ENCODE results near the gene SCN4A.
"Not testable (repeated sequence)": the region's sequence is repeated elsewhere in the genome, so short reads cannot be mapped to it uniquely, and the experiment has no call there.

The SCN4A gene

DNA sequence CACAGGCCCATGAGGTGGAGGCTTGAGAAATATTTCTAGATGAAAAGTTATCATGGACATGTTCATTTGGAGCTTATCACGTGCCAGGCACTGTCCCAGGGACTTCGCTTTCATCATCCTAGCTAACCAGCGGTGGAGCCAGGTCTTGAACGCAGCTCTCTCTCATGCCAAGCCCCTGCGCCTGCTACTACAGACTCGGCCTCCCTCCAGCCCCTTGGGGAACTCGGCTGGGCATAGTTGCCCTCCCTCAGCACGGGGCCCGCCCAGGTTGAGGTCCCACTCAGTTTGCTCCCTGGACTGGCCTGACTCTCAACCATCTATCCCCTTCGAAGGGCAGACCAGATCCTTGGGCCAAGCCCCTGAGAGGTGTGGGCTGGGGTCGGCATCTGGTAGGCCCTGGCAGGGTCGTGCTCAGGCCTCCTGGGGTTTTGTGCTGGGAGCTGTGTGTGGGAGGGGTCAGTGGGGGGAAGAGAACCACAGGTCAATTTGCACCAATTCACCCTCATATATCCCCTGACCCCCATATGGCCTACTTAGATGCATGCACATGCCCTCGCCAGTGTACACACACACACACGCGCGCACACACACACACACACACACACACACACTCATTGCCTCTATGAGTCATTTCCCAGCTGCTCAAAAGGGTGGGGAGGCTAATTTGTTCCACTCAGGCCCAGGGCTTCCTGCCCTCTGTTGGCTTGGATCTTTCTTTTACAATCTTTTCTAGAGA is 12.1 kb upstream of the SCN4A start:
- peak; percentile 68 for DNase-seq

DNA sequence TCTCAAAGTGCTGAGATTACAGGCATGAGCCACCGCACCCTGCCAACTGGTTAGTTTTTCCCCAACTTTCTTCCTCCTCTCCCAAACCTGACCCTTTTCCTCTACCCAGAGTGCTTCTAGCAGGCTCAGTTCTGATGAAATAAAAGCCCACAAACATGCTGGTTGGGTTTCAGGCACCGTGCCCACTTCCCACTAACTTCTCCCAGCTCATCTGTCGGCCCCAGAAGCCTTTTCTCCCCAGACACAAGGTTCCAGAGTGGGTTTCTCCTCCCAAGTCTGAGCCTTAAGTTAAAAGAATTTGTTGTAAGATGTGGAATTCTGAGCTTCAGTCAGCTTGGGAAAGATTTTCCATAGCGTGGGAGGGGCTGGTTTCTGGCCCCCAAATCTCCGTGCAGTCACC is 11.5 kb upstream of the SCN4A start:
- no peak for DNase-seq

DNA sequence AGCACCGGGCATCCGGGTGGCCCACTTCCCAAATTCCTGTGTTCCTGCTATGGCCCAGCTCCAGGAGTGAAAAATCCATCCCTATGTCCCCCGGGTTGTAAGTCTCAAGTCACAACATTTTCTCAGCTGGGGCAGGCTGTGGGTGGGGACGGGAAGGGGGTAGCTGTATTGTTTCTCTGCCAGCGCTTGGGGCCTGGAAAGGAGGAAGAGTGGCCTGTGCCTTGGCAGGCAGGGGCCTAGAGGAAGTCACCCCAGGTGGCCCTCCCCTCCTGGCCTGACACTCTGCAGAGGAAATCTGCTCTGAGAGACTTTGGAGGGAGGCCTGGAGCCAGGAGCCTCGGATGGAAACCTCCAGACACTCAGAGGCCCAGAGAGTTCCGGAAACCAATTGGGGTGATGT is 10.6 kb upstream of the SCN4A start:
- DNase-seq: no peak

DNA sequence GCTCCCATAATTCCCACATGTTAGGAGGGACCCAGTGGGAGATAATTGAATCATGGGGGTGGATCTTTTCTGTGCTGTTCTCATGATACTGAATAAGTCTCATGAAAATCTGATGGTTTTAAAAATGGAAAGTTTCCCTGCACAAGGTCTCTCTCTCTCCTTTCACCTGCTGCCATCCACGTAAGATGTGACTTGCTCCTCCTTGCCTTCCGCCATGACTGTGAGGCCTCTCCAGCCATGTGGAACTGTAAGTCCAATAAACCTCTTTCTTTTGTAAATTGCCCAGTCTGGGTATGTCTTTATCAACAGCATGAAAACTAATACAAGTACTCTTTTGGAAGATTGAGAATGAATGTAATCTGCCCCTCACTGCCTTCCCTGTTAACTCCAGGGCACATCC is 9.9 kb upstream of the SCN4A start:
- DNase-seq: not testable (repeated sequence)

DNA sequence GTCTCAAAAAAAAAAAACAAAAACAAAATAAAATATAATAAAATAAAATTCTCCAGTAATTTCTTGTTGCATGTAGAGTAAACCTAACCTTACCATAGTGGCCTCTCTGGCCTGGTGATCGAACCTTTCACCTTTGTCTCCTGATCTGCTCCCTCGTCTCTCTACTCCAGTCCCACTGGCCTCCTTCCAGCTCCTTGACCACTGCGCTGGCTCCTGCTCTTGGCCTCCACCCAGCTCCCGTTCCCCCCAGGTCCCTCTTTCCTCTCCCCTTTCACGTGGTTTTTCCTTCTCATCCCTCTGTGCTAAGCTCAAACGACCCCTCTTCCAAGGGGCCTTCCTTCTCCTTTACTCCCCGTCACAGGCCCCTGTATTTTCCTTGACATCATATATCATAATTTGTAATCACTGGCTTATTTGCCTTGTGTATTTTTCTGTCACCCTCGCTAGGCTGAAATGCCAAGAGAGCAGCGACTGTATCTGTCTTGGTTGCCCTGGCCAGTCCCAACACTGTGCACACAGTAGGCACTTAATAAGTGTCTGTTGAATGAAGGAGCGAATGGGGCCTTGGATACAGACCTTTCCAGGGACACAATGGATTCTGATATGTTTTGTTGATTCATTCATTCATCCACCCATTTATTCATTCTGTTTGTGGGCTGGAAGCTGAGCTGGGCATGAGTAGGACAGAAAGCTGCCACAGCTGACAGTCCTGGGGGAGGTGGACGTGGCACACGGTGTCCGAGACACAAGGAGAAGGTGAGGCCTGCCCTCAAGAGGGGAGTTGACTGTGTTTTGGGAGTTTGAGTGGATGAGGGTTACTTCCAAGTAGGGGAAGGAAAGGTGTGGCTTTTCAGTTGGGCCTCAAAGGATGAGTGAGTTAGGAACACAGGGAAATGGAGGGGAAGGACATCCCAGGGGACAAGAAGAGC is 5.8 kb upstream of the SCN4A start:
- DNase-seq: no peak

DNA sequence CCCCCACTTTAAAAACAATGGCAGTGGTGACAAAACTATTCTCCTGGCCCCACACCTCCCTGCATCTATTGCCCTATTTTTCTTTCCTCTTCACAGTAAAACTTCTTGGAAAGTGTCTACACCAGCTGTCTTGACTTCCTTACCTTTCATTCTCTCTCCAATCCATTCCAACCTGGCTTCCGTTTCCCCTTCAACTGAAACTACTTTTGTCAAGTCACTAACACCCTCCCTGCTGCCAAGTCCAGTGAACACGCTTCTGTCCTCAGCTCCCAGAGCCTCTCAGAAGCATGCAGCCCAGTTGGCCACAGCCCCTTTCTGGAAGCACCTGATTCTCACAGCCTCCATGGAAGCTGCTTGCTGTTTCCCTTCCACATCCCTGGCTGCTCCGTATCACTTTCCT is 4.0 kb upstream of the SCN4A start:
- DNase-seq: no peak

DNA sequence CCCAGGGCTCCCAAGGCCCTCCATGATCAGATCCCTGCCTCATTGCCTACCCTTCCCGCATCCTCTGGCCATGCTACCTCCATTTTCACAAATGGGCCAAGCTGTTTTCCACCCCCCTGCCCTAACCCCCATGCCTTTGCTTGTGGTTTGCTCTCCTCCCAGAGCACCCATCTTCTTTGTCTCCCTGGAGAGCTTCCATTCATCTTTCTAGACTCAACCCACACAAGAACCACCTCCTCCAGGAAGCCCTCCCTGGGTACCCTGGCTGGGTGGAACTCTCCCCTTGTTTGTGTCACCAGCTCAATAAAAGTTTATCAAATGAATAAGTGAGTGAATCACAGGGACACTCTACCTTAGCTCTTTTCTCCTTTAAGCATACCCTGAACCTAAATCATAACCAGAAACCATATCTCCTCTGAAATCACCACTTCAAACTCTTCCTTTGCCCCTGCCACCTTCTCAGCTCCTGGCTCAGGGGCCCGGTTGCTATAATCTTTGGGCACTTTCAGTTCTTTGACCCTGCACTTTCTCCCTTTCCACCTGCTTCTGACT is 2.9 kb upstream of the SCN4A start:
- no peak for DNase-seq

DNA sequence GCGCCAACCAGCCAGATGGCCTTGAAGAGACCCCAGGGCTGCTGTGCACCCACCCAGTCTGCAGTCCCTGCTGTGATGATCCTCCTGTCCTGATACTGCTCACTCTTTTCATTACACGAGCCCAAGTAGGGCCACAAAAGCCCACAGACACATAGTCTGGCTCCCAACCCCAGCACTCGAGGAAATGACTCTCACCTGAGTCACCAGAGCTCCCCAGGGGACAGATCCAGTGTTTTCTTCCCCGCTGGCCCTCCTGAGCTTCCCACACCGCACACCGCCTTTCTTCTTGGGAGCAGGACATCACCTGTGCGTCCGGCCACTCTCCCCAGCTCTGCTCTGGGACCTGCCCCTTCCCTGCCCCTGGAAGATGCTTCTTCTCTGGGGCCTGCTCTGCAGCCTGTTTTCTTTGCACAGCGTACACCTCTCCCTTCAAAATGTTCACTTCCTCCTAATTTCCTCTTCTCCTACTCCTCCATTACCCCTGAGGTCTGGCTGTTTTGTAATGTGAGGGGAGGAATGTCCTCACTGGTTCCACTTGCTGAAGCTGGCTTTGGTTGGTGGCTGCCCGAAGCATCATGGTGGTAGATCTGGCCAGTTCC is 2.0 kb upstream of the SCN4A start:
- no peak for DNase-seq

DNA sequence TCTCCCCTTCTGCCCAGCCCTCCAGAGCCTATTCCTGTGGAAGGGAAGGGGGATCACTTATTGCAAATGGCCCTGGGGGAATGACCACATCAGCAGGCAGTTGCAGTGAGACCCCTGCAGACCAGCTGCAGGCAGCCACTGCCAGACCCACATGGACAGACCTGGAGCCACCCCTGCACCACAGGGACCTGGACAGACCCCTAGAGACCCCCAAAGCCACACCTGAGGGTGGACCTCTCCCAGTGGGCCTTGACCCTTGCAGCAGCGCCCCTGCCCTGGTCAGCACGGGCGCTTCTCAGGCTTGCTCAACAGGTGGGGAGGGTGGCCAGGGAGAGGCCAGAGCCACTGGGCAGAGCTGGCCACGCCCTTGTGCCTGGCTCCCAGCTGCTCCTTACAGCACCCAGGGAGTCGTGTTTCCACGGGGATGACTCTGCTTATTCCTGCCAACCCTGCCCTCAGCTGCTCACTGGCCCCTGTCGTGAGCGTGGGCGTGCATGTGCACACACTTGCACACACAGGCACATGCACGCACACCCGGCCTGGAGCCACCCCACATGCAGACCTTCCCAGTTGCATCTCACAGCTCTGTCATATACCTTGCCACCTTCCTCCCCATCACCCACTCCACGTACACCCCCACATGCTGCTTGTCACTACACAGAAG is 1.3 kb upstream of the SCN4A start:
- no peak for DNase-seq

DNA sequence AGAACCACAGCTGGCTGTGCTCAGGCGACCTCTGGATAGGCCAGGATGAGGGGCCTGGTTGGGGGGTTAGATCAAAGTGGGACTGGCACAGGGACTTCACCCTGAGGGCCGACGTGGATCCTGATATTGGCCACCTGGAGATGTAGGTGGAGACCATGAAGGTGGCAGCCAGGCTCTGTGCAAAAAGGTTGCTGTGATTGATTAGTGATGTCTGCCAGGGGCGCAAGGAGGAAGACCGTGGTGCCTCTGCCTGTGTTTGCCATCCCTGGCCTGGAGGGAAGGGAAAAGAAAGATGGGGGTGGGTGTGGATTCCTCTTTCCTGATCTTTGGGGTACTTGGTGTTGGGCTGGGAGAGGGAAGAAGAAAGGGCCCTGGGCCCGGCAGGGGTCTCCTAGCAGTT is 529 bp upstream of the SCN4A start:
- DNase-seq: no peak

DNA sequence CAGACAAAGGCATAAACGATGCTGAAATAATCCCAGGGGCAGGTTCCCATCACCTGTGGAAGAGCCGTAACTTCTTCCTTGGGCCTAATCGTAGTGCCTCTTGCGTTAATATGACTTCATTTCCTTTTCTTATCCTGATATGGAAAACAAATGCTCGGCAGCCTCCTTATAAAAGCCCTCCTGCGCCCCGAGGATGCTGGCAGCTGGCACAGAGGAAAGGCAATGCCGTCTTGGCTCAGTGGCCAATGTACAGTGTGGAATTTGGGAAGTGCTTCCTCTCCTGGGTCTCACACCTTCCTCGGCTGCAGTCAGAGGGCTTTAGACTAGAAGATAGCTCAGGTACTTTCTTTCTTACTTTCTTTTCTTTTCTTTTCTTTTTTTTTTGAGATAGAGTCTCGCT is 3.4 kb downstream of the SCN4A start:
- no peak for DNase-seq

DNA sequence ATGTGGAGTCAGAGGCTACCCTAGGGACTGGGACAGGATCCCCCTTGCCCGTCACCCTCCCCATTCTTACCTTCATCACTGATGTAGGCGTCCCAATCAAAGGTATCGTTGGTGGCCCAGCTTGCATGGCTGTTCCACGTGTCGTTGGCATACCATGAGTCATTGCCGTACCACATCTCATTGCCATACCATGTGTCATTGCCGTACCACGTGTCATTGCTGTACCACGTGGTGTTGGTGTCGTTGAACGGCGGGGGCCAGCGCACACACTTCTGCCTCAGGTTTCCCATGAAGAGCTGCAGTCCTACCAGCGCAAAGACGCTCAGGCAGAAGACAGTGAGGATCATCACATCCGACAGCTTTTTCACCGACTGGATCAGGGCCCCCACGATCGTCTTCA is 4.8 kb downstream of the SCN4A start:
- DNase-seq: no peak

DNA sequence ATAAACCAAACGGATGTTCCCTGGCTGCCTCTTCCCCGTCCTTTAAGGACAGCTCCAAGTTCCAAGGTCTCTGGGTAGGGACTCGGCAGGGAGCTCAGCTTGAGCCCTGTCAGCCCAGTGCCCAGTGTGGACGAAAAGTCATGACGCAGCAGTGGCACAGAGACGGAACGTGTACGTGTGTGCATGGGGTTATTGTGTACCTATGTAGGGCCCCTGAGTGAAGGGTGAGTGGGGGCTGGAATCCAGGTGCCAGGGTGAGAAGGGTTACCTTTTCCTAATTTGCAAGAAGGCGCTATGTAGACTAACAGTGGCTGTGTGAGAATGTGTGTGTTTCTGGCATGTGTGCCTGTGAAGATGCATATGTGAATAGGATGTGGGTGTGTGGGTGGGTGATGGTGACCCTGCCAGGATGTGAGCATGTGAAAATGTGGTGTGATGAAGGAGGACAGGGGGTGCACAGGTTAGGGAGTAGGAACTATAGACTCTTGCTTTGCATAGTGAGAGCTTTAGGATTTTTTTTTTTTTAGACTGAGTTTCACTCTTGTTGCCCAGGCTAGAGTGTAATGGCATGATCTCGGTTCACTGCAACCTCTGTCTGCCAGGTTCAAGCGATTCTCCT is 6.0 kb downstream of the SCN4A start:
- DNase-seq: peak; percentile 52

DNA sequence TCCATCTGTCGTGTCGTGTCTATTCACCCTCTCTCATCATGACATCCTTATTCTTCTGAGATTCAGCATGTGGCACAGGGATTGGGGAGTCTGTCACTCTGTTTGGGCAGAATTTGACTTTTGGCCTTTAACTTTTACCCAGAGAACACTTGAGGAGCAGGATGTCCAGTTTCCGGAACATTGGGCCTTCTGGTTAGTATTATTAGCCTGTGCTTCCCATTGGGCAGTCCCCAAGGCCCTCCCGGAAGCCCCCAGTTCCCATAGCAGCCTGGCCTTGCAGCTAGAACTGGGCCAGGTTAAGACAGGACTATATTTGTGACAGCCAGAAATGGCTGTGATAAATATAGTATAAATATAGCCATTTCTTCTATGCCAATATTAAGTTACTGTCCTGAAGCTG is 9.6 kb downstream of the SCN4A start:
- no peak for DNase-seq

DNA sequence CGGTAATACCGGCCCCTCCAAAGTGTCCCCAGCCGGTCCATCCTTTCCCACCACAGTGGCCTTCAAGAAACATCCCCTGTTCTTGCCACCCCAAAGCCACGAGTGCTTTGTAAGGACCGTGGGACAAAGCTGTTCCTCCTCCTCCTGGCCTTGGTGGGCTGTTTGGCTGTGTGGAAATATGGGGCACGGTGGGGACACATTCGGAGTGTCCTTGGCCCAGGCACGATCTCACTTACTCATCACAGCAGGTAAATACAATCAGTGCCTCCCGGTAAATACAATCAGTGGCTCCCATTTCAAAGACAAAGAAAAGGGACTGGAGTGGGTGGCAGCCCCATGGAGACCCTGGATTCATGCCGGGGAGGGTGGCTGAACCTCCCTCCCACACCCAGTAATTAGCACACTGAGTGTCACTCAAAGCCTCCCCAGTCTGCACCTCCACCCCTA is 10.4 kb downstream of the SCN4A start:
- DNase-seq: no peak

DNA sequence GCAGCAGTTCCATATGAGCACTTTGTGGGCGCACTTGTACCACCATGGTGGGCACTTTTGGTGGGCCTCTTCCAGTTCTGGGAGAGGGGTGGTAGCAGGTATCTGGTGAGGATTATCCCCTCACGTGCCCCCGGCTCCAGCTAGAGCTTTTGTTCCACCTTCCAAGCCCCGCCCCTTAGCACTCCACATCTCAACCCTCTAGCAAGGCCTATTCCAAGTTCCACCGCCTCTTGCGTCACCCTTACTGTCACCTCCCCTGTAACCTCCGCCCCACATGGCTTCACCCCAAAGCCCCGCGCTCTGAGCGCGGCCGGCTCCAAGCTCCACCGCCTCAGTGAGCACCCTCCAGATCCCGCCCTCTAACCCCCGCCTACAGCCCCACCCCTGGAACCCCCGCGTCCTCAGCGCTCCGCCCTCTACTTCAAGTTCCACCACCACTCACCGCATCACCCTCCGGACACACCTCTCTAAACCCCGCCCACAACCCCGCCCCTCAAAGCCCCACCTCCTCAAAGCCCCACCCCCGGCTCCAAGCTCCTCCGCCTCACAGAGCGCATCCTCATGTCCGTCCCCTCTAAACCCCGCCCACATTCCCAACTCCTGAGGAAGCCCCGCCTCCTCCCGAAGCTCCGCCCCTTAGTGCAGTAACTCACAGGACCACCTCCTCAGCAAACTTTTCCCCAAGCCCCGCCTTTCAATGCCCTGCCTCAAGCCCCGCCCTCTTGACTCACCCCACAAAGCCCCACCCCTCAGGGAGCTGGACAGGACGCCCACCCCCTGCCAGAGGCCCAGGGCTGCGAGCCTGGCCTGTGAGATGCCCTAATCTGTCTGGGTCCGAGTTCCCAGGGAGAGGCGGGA is 11.1 kb downstream of the SCN4A start:
- no peak for DNase-seq

DNA sequence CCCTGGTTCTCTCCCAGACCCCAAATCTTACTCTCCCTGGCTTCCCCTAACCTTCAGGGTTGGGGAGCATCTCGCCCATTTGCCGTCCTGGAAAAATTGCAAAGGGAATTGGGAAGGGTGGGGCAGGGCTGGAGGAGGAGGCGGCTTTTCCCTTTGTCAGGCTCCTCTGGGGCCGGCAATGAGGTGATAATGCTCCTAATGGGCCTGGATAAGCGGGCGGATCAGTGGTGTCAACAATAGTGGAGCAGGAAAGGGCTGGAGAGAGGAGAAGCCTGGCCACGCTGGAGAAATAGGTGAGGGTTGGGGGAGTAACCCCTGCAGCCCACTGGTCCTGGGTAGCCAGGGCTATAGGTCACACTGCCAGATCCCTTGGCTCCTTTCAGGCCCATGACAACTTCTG is 12.3 kb downstream of the SCN4A start:
- no peak for DNase-seq

DNA sequence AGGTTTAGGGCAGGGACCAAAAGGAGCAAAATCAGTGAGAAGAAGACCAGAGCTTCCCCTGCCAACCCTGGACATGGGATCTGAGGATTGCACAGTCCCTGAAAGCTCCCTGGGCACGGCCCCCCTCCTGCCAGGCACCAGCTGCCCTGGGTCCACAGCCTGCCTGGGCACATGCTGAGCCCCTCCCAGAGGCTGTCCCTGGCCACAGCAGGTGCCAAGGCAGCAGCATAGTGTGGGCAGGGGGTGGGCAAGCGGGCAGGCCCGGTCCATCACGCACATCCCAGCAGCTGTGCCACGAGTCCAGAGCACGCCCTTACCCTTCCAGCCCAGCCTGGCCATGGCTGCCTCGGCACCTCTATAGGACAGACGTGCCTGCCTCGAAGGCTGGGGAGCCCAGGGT is 12.7 kb downstream of the SCN4A start:
- DNase-seq: no peak

DNA sequence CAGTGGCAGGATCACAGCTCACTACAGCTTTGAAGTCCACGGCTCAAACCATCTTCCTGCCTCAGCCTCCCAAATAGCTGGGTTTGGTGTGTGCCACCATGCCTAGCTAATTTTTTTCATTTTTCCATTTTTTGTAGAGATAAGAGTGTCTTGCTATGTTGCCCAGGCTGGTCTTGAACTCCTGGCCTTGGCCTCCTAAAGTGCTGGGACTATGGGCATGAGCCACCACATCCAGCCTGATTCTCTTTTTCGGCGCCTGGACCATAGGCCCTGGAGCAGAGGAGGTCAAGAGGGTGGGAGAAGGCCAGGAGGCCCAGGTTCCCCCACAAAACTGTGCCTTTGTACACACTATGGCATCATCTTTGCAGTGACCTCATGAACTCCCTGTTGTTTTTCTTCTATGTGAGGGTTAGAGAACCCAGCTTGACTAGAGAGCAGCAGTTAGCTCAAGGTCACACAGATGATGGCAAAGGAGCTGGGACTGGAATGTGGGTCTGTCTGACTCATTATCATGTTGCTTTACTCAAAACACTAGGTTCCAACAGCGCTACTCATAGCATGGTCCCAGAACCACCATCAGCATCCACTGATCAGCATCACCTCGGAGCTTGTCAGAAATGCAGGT is 16.3 kb downstream of the SCN4A start:
- DNase-seq: no peak

DNA sequence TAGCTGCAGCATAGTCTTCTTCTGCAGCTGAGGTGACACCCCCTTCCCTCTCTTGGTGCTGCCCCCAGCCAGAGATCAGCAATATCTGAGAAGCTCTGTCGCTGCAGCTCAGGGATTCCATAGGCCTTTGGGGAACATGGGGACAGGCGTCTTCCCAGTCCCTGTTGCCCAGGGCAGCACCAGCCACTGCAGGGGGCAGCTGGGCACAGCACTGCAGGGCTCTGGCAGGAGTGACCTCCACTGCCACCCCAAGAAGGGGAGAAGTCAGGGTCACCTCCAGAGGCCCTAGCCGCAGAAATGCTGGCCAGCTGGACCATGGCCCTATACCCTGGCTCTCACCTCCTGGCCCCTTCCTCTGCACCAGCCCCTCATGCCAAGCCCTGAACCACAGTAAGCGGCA is 16.9 kb downstream of the SCN4A start:
- no peak for DNase-seq

DNA sequence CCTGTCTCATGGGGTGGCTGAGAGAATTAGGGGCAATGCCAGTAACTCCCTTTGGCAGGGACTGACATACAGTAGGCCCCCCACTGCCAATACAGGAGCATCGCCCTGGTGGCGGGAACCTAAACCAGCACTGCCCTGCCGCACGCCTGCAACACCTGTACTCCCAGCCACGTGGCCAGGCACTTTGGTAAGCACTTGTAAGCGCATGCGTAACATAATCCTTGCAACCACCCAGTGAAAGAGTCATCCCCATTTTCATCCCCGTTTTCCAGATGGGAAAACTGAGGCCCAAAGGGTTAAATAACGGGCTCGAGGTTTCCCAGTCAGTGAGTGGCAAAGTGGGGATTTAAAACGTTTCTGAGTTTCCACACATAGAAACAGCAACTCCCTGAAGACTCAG is 17.5 kb downstream of the SCN4A start:
- no peak for DNase-seq

All from activated gamma-delta T cell treated with Interleukin-2 at 50 U/mL for 16 hours (primary cell).